B cell (primary cell): ENCODE data around the gene SELENOF. TPM values are rescaled to one million over a fixed set of nuclear protein-coding genes. Genes with fewer than 3 reads are reported as not detected.

Experiments
- ATAC-seq: fragments of 200-7000 bp; cut with Tn5 transposase; one replicate; pipeline ENCODE4 v1.10.0; 2021; ENCODE audit warnings: low read depth, mild to moderate bottlenecking, moderate number of reproducible peaks, moderate library complexity
- CTCF ChIA-PET: fragments of 350-600 bp; sonication (Branson Sonifier 250); formaldehyde crosslinking; loops from one replicate; lab custom pipeline; 2021; ENCODE audit warnings: antibody characterized with exemption, inconsistent platforms; lab: Charles Lee
- POLR2A ChIA-PET: fragments of 350-600 bp; sonication (Branson Sonifier 250); formaldehyde crosslinking; loops from one replicate; lab custom pipeline; 2021; ENCODE audit warnings: antibody characterized with exemption; lab: Charles Lee
- DNase-seq: peaks from one replicate; pipeline ENCODE4 v3.0.0; 2013
- H2AFZ ChIP-seq: 2 replicates; pipeline ENCODE4 v1.6.1; 2012; ENCODE audit warnings: mild to moderate bottlenecking, low read depth, low read length; ENCODE audit not compliant: insufficient read depth, poor library complexity, severe bottlenecking
- H3K27ac ChIP-seq, 2 donors: 1 replicate in 1 of 2; 2 replicates in 1 of 2; pipeline ENCODE4 v1.5.1; 2012 to 2013; ENCODE audit warnings: low read length in 2 of 2, mild to moderate bottlenecking in 2 of 2, moderate library complexity in 1 of 2
- H3K27me3 ChIP-seq, 4 experiments: fragments of 200-600 bp in 1 of 4; sonication (generic) in 1 of 4; replicated peaks in 1 of 4; 1 replicate in 2 of 4; 2 replicates in 2 of 4; pipeline versions ENCODE4 v1.6.1 to v1.7.0; 2013 to 2016; ENCODE audit warnings: low read length in 3 of 4, mild to moderate bottlenecking in 2 of 4, mixed read lengths in 1 of 4, moderate library complexity in 1 of 4; ENCODE audit not compliant: insufficient read depth in 4 of 4, control insufficient read depth in 3 of 4; ENCODE audit errors: control extremely low read depth in 1 of 4
- H3K36me3 ChIP-seq, 2 experiments: replicated peaks in 1 of 2; 1 replicate in 1 of 2; 2 replicates in 1 of 2; pipeline versions ENCODE4 v1.6.1 to v1.7.1; 2013; ENCODE audit warnings: low read length in 1 of 2; ENCODE audit not compliant: insufficient read depth in 2 of 2, control insufficient read depth in 1 of 2; ENCODE audit errors: control extremely low read depth in 1 of 2, extremely low read depth in 1 of 2
- H3K4me1 ChIP-seq, 2 donors: fragments of 200-600 bp in 1 of 2; sonication (generic) in 1 of 2; 1 replicate in 1 of 2; 2 replicates in 1 of 2; pipeline versions ENCODE4 v1.5.1 to v1.6.1; 2013 to 2017; ENCODE audit warnings: low read length in 2 of 2; ENCODE audit not compliant: control insufficient read depth in 2 of 2, insufficient read depth in 2 of 2
- H3K4me2 ChIP-seq: replicated peaks from 2 replicates; pipeline ENCODE3; 2012; ENCODE audit warnings: mild to moderate bottlenecking, low read depth, low read length; ENCODE audit not compliant: poor library complexity, severe bottlenecking
- H3K4me3 ChIP-seq, 5 experiments: fragments of 200-600 bp in 1 of 5; sonication (generic) in 1 of 5; 1 replicate in 3 of 5; 2 replicates in 2 of 5; pipeline versions ENCODE4 v1.5.1 to v1.7.0; 2011 to 2016; ENCODE audit warnings: low read length in 4 of 5, mild to moderate bottlenecking in 4 of 5, low read depth in 2 of 5, control low read depth in 1 of 5, moderate library complexity in 1 of 5; ENCODE audit not compliant: insufficient read depth in 1 of 5; ENCODE audit errors: control extremely low read depth in 1 of 5, extremely low read depth in 1 of 5
- H3K79me2 ChIP-seq: fragments of 200-600 bp; sonication (generic); one replicate; pipeline ENCODE4 v1.6.0; 2016; ENCODE audit warnings: low read length; ENCODE audit not compliant: control insufficient read depth, insufficient read depth
- H3K9ac ChIP-seq: fragments of 200-600 bp; sonication (generic); 2 replicates; pipeline ENCODE4 v1.6.1; 2017; ENCODE audit warnings: mild to moderate bottlenecking, low read length, moderate library complexity
- H3K9me3 ChIP-seq, 3 donors: one replicate each; pipeline versions ENCODE4 v1.6.1 to v1.7.1; 2013; ENCODE audit warnings: low read length in 2 of 3; ENCODE audit not compliant: control insufficient read depth in 2 of 3, insufficient read depth in 1 of 3; ENCODE audit errors: control extremely low read depth in 1 of 3
- H4K20me1 ChIP-seq: 2 replicates; pipeline ENCODE4 v1.6.0; 2012; ENCODE audit warnings: mild to moderate bottlenecking, low read length; ENCODE audit not compliant: insufficient read depth, control insufficient read depth, poor library complexity, severe bottlenecking
- H3K27ac Mint-ChIP-seq: one replicate; pipeline ENCODE4 v1.8.0; 2021; ENCODE audit warnings: mixed read lengths
- H3K27me3 Mint-ChIP-seq: one replicate; pipeline ENCODE4 v1.8.0; 2021; ENCODE audit warnings: mixed read lengths
- H3K4me1 Mint-ChIP-seq: one replicate; pipeline ENCODE4 v1.8.0; 2021; ENCODE audit warnings: mixed read lengths
- H3K4me3 Mint-ChIP-seq: one replicate; pipeline ENCODE4 v1.8.0; 2021; ENCODE audit warnings: mixed read lengths
- H3K9me3 Mint-ChIP-seq: one replicate; pipeline ENCODE4 v1.8.0; 2022; ENCODE audit warnings: mixed read lengths; ENCODE audit not compliant: insufficient read depth
- EZH2 ChIP-seq: IDR thresholded peaks from 2 replicates; pipeline ENCODE4 v1.6.1; 2012; ENCODE audit warnings: borderline replicate concordance, low read depth, mild to moderate bottlenecking, moderate library complexity, low read length; ENCODE audit not compliant: insufficient read depth, poor library complexity, severe bottlenecking
- whole genome bisulfite sequencing: methylation state at CpG from one replicate; pipeline ENCODE4 v1.1.5; 2013; ENCODE audit warnings: missing lambda C conversion rate; ENCODE audit not compliant: insufficient coverage; 5-methylcytosine and 5-hydroxymethylcytosine counted together
- intact Hi-C: fragments of 100-400 bp; cut with micrococcal nuclease; formaldehyde crosslinking; loops from one replicate; pipeline ENCODE4 v1.10.0; 2022
- polyA plus RNA-seq: library from polyadenylated mRNA; depleted of rRNA; stranded (reverse); fragments of >200 nt; gene quantifications from 2 replicates; pipeline ENCODE4 v1.2.3, GENCODE V29; 2012
- total RNA-seq, 2 donors: library from RNA; stranded (reverse); fragments of 120-200 nt in 1 of 2; gene quantifications; 1 replicate in 1 of 2; 2 replicates in 1 of 2; pipeline versions ENCODE4 v1.2.3 to v1.2.4, GENCODE V29; 2013 to 2022
- TF ChIP-seq, protein P1 (sequence below): fragments of 200-600 bp; IDR thresholded peaks from one replicate; pipeline ENCODE4 v1.8.0; 2022; ENCODE audit warnings: antibody characterized with exemption, mild to moderate bottlenecking

The SELENOF gene
- total and polyA plus RNA-seq, 2 donors (not counting 1 experiment from before 2014, with no cell fraction given): 113 to 185 TPM

- H3K27ac ChIP-seq: no peak overlapping the region
- H3K9me3 ChIP-seq: no peaks in the 10 kb centered on the region
- WGBS: no CpG with 5 or more reads among the region's 1 CpG
- H3K4me3 ChIP-seq: no peak overlapping the region
- Mint-ChIP-seq H3K9me3 (no peaks in the 10 kb centered on the region), H3K4me3 (no peak overlapping the region), H3K4me1 (peaks cover 26% of the 10 kb centered on the region), H3K27me3 (no peaks in the 10 kb centered on the region), H3K27ac (no peak overlapping the region)
- peaks cover 0 to 10% of the 10 kb centered on the region in 2 donors for H3K4me1 ChIP-seq
- H3K27me3 ChIP-seq: no peaks in the 10 kb centered on the region
- no peak overlapping the region for H3K4me2 ChIP-seq
- no peaks in the 10 kb centered on the region for H3K36me3 ChIP-seq
- H3K79me2 ChIP-seq: peaks cover 96% of the 10 kb centered on the region
- TF ChIP-seq EZH2: no peak
- TF ChIP-seq, protein P1, sequence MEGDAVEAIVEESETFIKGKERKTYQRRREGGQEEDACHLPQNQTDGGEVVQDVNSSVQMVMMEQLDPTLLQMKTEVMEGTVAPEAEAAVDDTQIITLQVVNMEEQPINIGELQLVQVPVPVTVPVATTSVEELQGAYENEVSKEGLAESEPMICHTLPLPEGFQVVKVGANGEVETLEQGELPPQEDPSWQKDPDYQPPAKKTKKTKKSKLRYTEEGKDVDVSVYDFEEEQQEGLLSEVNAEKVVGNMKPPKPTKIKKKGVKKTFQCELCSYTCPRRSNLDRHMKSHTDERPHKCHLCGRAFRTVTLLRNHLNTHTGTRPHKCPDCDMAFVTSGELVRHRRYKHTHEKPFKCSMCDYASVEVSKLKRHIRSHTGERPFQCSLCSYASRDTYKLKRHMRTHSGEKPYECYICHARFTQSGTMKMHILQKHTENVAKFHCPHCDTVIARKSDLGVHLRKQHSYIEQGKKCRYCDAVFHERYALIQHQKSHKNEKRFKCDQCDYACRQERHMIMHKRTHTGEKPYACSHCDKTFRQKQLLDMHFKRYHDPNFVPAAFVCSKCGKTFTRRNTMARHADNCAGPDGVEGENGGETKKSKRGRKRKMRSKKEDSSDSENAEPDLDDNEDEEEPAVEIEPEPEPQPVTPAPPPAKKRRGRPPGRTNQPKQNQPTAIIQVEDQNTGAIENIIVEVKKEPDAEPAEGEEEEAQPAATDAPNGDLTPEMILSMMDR: no peak
- ChIA-PET CTCF (interaction anchor here (0.5 kb wide), 1 partner anchor 57 kb away, joined by 5 read pairs; no protein-coding TSS in a partner anchor), POLR2A (no interaction called here)
- DNase-seq: no peak
- intact Hi-C loops: no loop called here
- H4K20me1 ChIP-seq: peaks cover 8% of the 10 kb centered on the region
- no peak for ATAC-seq
- no peak overlapping the region for H2AFZ ChIP-seq
- H3K9ac ChIP-seq: no peak overlapping the region
These were observed 24.5 kb upstream of the SELENOF start for GRCh38 chr1:86938450-86938849.

DNA sequence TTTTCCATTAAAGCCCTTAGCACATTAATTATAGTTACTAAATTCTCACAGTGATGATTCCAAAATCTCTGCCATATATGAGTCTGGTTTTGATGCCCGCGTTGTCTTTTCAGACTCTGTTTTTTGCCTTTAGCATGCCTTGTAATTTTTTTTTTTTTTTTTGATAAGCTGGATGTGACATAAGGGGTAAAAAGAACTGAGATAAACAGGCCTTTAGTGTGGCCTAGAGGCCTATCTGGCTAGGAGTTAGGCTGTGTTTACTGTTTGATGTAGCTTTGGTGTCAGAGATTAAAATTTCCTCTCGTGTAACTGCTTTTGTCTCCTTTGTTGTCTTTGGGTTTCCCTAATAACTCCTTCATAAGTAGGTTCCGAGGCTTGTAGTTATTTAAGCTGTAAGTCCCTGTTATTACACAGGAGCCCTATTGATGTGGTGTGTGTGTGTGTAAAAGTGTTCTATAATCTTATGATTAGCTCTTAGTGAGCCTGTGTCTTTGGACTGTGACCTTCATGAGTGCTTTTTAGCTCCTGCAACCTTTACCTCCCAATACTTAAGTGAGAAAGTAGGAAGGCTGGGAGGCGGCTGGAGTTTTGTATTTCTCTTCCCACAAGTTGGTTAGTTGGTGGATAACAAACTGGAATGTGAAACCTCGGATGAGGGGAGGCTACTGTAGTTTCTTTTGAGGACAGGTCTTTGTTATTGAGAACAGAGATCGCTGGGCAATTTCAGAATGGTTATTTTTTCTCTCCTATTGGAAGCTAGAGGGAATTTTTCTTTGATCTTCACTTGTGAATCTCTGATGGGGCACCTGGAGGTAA, 19.8 kb upstream of the SELENOF start:
- H3K9me3 ChIP-seq: no peaks in the 10 kb centered on the region
- POLR2A ChIA-PET: interaction anchor here (0.6 kb wide), 1 partner anchor 124 kb away, joined by 5 read pairs; no protein-coding TSS in a partner anchor
- H3K4me1 Mint-ChIP-seq: peaks cover 26% of the 10 kb centered on the region
- H3K27ac Mint-ChIP-seq: no peak overlapping the region
- TF ChIP-seq, protein P1: no peak
- TF ChIP-seq EZH2: no peak
- H3K4me1 ChIP-seq: peaks cover 0 to 4% of the 10 kb centered on the region in 2 donors
- H2AFZ ChIP-seq: no peak overlapping the region
- no peak overlapping the region for H3K27ac ChIP-seq
- no peaks in the 10 kb centered on the region for H4K20me1 ChIP-seq
- H3K9ac ChIP-seq: no peak overlapping the region
- peaks cover 81% of the 10 kb centered on the region for H3K79me2 ChIP-seq
- no peak for ATAC-seq
- H3K4me3 ChIP-seq: no peak overlapping the region
- intact Hi-C loops: no loop called here
- H3K27me3 Mint-ChIP-seq: no peaks in the 10 kb centered on the region
- H3K4me2 ChIP-seq: no peak overlapping the region
- H3K36me3 ChIP-seq: no peaks in the 10 kb centered on the region
- CTCF ChIA-PET: no interaction called here
- no peaks in the 10 kb centered on the region for H3K27me3 ChIP-seq
- no peak for DNase-seq
- H3K4me3 Mint-ChIP-seq: no peak overlapping the region
- 100% methylated on average over 2 of the region's 7 CpGs for WGBS
- no peaks in the 10 kb centered on the region for H3K9me3 Mint-ChIP-seq
